GM18907 (cell line): ENCODE data around the gene NHERF1.

Experiments used
- ATAC-seq: cut with Tn5 transposase; IDR thresholded peaks from one replicate; pipeline ENCODE4 v1.9.1; 2021; ENCODE audit warnings: mild to moderate bottlenecking, moderate library complexity; ENCODE audit not compliant: unreplicated experiment

The NHERF1 gene

DNA sequence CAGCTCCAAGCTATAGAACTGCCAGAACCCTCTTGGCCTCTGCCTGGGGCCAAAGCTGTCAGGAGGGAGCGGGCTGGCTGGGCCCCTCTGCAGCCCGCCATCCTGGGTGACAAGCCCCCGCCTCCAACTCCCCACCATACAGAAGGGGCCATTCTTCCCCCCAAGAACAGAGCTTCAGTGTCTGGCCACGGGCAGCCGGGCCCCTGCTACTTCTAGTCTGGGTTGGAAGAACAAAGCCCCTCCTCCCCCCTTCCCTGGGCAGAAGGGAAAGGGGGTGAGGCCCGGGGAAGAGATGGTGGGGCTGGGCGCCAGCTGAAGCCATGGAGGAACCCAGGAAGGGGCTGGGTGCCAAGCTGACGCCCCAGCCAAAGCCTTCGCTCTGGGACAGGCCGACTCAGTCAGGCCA is 18.7 kb downstream of the NHERF1 start:
- ATAC-seq, result no peak

DNA sequence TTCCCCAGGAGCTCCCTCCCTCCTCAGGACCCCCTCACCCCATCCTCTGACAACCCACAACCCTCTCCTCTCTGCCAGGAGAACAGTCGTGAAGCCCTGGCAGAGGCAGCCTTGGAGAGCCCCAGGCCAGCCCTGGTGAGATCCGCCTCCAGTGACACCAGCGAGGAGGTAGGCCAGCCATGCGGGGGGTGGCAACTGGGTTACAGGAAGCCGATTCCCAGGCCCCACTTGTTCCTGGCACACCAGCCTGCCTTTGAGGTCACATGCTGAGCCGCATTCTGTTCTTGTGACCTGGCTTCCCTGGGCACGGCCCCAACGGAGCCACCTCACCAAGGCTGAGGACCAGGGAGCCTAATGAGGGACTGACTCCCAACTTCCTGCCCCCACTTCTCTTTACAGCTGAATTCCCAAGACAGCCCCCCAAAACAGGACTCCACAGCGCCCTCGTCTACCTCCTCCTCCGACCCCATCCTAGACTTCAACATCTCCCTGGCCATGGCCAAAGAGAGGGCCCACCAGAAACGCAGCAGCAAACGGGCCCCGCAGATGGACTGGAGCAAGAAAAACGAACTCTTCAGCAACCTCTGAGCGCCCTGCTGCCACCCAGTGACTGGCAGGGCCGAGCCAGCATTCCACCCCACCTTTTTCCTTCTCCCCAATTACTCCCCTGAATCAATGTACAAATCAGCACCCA is 19.8 kb downstream of the NHERF1 start:
- no peak for ATAC-seq

DNA sequence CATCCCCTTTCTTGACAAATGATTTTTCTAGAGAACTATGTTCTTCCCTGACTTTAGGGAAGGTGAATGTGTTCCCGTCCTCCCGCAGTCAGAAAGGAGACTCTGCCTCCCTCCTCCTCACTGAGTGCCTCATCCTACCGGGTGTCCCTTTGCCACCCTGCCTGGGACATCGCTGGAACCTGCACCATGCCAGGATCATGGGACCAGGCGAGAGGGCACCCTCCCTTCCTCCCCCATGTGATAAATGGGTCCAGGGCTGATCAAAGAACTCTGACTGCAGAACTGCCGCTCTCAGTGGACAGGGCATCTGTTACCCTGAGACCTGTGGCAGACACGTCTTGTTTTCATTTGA is 20.3 kb downstream of the NHERF1 start:
- no peak for ATAC-seq

DNA sequence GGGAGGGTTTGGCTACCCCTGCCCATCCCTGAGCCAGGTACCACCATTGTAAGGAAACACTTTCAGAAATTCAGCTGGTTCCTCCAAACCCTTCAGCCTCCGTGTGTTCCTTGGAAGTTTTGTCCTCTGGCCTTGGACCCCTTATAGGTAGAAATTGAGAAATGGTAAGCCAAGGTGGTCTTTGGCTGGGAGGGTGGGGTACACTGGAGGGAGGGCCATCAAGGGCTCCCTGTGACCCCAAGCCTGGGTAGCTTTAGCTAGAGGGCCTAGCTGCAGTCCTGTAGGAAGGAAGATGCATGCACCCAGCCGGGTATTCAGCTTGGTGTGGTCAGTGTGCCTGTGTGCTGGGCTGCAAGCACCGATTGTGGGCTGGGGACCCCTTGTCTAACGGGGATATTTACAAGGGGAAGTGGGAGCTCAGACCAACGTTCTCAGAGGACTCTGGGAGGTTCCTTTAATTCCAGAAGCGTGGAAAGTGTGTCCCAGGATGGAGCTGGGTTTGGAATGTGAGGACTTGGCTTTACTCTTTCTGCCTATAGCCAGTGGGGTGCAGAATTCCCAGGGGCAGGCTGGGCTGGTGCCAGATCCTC is 20.9 kb downstream of the NHERF1 start:
- no peak for ATAC-seq

DNA sequence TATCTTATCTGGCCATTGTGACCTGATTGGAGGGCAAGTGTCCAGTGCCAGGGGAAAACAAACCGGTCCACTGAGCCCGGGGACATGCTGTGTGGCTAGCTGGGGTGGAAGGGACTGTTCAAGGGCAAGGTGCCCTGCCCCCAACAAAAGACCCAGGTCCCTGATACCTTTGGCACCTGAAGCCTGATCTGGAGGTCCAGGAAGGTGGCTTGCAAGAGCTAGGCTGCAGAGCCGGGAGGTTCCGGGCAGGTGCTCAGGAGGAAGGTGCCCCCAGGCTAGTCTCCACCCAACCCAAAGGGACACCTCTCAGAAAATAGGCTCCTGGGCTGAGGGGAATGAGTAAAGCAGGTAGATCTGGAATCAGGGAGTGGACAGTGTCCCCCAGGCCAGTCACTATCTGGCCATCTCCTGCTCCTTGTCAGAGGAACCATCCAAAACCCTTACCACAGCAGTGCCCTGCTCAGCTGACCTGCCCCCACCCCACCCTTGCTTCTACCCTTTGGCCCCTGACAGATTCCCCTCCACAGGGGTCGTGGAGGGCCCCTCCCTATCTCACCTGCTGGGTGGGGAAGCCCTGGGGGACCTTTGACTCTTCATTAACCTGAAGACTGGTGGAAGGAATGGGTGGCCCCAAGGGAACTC is 21.5 kb downstream of the NHERF1 start:
- ATAC-seq, result no peak

DNA sequence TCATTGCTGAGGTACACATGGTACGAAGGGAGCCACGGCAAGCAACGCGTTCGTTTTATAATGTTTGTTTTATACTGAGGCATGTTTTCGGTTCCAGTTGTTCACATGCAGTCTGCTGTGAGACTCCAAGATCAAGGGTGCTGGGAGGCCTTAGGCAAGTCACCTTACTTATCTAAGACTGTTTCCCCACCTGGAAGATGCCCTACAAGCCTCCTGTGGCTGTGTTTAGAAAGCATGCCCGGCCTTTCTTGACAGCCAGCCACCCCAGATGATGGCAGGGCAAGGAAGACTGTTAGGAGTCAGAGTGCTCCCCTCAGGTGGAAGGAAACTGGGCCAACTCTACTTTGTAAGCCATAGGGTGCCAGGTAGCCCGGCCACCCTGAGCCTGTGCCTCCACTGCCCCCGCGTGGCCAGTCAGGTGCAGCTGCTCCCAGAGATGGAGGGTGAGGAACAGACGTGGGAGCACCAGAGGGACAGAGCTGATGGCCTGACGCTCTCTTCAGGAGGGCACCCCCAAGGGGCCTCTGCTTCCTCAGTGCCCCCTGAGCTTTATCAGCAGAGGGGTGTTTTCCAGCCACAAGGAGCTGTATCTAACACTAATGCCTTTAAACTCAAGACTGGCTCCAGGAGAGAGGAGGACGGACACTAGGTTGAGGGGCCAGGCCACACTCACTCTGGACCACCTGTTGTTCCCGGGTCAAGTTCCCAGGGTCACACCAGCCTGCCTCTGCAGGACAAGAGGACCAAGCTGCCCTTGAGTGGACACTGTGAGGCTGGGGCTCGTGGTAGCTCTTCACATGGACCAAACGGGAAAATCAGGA is 22.3 kb downstream of the NHERF1 start:
- no peak for ATAC-seq

DNA sequence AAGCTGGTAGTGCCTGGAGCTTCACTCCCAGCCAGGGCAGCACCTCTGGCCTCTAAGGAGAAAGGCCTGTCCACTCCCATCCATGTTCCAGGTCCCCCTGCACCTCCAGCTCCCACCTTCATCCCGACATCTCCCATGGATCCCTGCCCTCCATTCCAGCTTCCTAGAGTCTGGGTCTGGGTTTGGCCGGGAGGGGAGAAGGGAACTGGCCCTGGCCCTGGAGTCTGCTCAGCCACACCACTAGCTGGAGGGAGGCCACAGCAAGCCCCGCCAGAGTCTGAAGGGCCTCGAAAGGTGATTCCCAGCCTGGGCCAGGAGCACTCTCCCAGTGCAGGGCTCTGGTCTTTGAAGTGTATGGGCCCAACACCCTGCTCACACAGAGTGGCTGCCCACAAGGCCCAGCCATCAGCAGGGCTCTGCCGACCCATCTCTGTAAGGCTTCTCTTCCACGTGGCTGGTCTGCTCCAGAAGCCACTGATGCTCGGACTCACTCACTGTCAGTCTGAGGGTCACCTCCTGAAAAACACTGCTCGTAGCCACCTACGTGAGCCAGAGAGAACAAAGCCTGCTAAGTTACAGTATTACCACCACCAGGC is 23.0 kb downstream of the NHERF1 start:
- no peak for ATAC-seq

DNA sequence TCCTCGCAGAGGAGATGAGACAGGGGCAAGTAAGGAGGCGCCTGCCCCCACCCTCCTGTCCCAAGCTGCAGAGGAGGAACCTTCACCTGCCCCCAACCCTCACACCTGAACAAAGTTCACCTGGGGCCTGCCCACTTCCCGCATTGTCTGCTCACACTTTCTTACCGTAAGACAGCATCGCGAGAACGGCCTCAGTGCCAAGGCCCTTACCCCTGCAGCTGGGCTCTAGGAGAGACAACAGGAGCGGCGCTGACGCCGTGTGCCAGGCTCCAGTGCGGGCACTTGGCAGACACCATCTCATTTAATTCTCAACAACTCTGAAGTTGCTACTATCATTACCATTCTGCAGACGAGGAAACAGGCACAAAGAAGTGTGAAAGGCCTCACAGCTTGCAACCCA is 23.6 kb downstream of the NHERF1 start:
- ATAC-seq, result no peak

DNA sequence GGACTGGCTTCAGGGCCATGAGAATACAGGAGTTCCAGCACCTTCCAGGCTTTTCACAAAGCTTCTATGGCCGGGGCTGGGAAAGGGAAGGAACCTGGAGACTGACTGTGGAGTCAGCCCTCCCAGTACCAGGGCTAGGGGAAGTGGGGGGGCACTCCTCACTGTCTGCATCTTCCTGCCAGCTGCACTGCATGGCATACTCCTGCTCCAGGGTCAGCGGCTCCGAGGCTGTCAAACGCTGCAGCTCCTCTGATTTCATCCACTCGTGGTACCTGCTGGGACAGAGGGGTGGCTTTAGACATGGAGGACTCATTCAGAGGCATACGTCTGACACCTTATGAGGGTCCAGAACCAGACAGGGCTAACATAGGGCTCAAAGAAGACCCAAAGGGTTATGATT is 25.0 kb downstream of the NHERF1 start:
- ATAC-seq, result no peak

DNA sequence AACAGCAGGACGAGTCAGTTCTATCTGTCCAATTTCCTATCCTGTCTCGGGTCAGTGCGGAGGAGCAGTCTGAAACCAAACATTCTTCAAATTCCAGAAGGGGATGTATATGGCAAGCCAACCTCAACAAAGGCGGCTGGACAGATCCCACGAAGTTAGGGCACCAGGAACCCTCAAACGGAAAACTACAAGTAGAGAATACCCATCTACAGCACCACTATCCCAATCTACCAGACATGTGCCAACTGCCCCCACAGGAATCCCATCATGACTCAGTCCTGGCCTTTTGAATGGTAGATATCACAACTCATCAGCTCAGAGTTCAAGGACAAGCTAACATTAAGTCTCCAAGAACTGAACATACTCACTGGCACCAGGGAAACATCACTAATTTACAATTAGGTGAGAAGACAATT is 25.5 kb downstream of the NHERF1 start:
- no peak for ATAC-seq

DNA sequence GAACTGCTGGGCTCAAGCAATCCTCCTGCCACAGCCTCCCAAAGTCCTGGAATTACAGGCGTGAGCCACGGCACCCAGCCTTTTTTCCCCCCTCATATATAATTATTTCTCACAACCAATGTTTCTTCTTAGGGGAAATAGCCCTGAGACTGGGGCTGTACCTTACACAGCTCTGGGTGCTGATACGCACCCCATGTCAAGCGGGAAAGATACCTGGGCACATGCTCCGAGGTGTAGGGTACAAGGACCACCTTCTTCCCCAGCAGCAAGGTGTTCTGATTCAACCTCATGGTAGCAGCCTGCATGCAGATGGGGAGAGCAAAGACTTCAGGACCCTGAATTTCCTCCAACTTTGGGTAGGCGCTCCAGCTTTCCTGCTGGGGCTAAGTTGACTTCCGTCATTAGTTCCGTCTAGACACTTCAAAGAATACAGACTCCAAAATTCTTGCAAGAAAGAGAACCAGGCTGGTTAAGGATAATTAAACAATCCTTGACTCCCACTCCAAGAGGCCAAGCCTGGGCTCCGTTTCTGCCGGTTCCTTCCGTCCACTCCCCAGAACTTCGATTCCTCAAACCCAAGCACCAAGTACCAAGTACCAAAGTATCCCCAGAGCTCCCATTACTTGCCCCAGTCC is 27.1 kb downstream of the NHERF1 start:
- no peak for ATAC-seq

DNA sequence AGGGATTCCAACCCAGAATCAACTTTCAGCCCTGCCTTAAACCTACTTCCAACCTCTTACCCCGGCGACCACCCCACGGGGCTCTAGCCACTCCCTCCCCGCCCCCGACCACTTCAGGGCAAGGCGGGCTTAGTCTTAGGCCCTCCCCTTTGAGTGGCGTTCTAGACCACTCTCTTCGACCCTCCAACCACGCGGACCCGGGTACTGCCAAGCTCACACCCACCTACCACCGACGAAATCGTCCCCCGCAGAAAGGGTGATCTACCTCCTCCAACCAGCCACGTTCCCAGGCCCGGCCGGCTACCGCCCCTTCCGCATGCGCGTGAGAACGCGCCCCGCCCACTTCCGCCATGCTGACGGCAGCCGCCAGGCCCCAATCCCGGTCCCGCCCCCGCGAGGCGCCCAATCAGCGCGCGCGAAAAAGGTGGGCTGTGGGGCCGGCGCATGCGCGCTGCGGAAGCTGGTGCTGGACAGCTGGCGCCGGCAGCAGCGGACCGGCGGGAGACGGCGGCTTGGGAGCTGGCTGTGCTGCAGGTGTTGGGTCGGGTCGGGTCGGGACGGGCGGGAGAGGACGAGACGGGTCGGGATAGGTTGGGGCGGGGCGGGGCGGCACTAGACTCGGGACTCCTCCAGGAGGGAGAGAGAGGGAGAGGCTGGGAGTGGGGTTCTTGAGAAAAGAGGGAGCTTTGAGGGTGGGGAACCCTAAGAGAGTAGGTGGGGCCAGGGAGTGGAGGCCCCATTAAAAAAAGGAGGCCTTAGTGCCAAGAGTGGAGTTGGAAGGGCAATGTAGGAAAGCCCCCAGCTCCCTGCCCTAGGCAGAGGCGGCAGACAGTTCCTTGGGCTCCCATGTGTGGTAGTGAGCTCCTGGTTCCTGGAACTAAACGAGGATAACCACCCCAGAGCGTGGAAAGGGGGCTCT is 27.9 kb downstream of the NHERF1 start, which contains the start of gene NAT9:
TSS of gene NAT9 (minus strand) at position 302 of the 919 bp plus-strand sequence. CDS start 647 bp downstream, outside the sequence.
- ATAC-seq, result peak; percentile 73

DNA sequence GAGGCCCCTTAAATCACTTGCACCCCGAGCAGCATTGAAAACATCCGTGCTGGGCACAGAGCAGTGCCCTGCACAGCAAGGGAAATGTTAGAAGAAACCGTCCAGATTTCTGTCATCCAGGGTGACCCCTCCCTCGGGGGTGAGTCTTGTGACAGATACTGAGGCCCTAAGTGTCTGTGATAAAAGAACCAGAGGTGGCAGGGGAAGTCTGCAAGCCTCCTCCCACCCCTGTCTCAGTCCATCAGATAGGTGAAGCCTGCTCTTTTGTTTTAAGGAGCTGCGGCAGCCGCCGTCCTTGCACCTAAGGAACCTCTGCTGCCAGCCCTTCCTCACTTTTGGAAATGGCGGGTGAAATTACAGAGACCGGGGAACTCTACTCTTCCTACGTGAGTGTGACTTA is 28.6 kb downstream of the NHERF1 start:
- no peak for ATAC-seq

DNA sequence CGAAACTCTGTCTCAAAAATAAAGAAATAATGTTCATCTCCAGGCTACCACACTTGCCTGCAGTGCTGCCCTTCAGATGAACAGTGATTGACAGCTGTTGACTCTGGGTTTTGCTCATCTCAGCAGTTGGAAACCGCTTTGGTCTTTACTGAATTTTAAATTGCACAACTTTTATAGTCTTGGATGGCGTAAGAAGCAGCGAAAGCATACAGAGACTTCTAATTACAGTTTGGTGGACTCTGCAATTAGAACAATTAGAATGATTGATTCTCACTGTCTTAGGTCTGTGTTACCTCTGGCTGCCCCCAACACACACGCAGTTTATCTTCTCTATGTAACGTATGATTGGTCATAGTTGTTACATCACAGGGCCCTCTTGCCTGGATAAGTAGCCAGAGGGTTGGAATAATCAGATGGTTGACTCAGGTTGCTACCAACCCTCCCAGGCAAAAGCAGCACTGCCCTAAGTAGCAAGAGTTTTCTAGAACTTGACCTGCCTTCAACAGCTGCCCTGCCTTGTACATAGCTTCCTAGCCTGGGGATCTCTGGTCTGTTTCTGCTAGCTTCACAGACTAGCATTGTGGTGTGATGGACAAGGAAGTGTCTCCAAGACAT is 29.6 kb downstream of the NHERF1 start:
- no peak for ATAC-seq

DNA sequence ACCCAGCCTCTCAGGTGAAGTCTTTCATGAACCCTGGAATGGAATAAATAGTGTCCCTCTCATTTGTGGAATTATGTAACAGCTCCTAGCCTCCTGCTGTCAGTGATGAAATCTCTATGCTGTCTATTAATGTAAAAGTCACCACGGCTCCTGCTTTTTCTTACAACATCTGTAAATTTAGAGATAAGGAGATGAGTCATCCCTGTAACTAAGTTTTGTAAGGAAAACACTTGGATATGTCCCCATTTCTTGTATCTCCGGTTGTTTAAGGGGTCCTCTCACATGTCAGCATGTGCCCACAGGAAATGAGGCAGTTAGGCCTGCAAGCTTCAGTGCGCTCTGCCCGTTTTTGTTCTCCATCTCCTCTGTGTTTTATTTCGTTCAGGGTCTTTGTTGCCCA is 30.5 kb downstream of the NHERF1 start:
- no peak for ATAC-seq

DNA sequence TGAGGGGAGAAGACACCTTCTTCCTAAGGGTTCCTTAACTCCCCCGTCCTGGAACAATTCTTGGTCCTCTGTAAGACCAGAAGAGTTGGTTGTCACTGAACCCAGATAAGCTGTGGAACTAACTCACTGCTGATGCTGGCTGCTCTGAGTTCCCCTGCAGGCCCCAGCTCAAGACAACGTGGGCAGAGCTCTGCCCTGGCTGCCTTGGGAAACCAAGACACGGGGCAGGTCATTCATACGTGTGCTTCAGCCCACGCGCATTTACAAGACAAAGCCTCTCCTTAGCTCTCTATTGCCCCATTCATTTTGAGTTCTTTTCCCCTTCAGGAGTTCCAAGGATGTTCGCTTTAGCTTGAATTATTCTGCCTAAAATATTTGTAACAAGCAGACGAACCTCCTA is 31.1 kb downstream of the NHERF1 start:
- no peak for ATAC-seq

DNA sequence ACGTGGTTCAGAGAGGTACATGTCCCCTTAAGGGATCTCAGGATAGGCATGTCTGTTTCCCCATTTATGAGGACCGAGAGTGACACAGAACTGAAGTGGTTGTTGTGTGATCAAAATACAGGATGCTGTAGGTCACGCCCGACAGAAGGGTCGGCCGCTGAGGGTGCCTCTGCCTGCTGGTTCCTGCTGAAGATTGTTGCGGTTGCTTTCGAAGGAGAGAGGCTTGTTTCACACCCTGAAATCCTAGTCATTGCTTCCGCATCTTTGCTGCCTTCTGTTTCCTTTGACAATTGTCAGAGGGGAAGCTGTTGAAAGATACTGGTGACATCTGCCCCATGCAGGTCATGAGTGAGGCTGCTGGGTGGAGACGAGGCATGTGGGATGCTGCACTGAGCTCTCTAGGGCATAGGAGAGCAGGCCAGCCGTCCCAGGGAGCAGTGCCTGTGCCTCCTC is 31.5 kb downstream of the NHERF1 start:
- ATAC-seq, result peak; percentile 55

DNA sequence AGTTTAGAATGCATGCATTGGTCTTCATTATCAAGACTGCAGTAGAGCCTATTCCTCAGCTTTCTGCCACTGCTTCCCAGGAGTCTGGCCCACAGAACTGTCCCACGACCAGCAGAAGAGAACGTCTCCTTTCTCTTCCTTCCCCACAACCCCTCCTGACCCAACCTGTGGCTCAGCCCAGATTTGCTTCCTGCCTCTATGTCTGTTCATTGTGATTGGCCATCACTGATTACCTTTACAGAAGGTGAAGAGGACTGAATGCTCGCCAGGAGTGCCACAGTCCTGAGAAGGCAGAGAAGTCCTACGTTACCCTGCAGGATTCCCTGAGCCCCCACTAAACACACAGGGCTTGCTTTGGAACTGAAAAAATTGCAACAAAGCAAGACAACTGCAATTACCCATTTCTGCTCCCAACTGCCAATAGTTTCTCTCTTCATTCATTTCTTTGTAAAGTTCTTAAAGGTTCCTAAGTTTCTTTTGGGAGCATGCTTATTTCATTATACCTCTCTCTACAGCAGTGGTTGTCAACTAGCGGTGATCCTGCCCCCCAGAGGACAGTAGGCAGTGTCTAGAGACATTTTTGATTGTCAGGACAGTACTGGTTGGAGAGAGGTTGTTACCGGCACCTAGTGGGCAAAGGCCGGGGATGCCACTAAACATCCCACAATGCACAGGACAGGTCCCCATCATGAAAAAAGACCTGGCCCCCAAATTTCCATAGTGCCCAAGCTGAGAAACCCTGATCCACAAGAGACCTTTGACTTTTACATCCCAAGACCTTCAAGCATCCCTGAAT is 32.2 kb downstream of the NHERF1 start:
- no peak for ATAC-seq
